NCI-H510A treated with DMSO at 0.1 percent for 48 hours (cell line): ENCODE results near the gene SPANXN4.

ENCODE experiments used
- DNase-seq: peaks from one replicate; lab custom pipeline; 2025; lab: John Stamatoyannopoulos, UW

SPANXN4 gene

GRCh38 chrX:143025628-143026027 lies at the start of gene SPANXN4:
Gene SPANXN4 (plus strand): TSS chrX:143025928. CDS start chrX:143026015, 87 bp downstream.
- DNase-seq: no peak

- no peak for DNase-seq
Observed at GRCh38 chrX:142977128-142977914, 48.4 kb upstream of the SPANXN4 start.

GRCh38 chrX:142978130-142978684 lies 47.5 kb upstream of the SPANXN4 start:
- no peak for DNase-seq

GRCh38 chrX:142982679-142983078 lies 43.0 kb upstream of the SPANXN4 start:
- DNase-seq: no peak

- no peak for DNase-seq
Observed at GRCh38 chrX:142994988-142995387, 30.7 kb upstream of the SPANXN4 start.

- DNase-seq: no peak
Observed at GRCh38 chrX:142998447-142999198, 27.1 kb upstream of the SPANXN4 start.

GRCh38 chrX:142999199-142999701 lies 26.5 kb upstream of the SPANXN4 start:
- no peak for DNase-seq

- peak; percentile 6 for DNase-seq
Observed at GRCh38 chrX:143002206-143002605, 23.5 kb upstream of the SPANXN4 start.

- no peak for DNase-seq
Observed at GRCh38 chrX:143017272-143017671, 8.5 kb upstream of the SPANXN4 start.

GRCh38 chrX:143027275-143027674 lies 1.5 kb downstream of the SPANXN4 start:
- peak; percentile 15 for DNase-seq

- no peak for DNase-seq
Observed at GRCh38 chrX:143047511-143047910, 21.8 kb downstream of the SPANXN4 start.

GRCh38 chrX:143058120-143058519 lies 32.4 kb downstream of the SPANXN4 start:
- DNase-seq: peak; percentile 1

- no peak for DNase-seq
Observed at GRCh38 chrX:143081231-143081630, 55.5 kb downstream of the SPANXN4 start.

GRCh38 chrX:143082537-143082936 lies 56.8 kb downstream of the SPANXN4 start:
- no peak for DNase-seq
